GM21529 (cell line): ENCODE measurements around the gene CALR3.
"Not testable (repeated sequence)": the region's sequence is repeated elsewhere in the genome, so short reads cannot be mapped to it uniquely, and the experiment has no call there.

Experiments
- ATAC-seq: cut with Tn5 transposase; IDR thresholded peaks from one replicate; pipeline ENCODE4 v1.9.1; 2021; ENCODE audit not compliant: unreplicated experiment

Gene CALR3

GRCh38 chr19:16458391-16459341 lies 37.3 kb downstream of the CALR3 start:
- no peak for ATAC-seq

DNA sequence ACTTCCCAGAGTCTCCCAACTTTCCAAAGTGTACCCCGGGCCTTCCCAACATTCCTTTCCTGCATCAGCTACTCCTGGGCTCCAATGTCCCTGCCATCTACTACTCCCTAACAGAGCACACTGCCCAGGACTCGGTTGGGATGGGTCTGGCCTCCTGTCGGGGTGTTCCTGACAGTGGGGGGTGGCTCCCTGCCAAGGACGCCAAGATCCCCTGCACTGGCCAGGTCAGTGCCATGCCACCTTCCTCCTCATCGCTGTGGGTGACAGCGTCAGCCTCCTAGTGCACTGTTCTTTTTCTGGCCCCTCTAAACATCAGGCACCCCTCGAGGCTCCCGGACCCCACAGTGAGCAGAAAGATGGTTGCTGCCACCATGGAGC lies 38.0 kb downstream of the CALR3 start:
- ATAC-seq: no peak

DNA sequence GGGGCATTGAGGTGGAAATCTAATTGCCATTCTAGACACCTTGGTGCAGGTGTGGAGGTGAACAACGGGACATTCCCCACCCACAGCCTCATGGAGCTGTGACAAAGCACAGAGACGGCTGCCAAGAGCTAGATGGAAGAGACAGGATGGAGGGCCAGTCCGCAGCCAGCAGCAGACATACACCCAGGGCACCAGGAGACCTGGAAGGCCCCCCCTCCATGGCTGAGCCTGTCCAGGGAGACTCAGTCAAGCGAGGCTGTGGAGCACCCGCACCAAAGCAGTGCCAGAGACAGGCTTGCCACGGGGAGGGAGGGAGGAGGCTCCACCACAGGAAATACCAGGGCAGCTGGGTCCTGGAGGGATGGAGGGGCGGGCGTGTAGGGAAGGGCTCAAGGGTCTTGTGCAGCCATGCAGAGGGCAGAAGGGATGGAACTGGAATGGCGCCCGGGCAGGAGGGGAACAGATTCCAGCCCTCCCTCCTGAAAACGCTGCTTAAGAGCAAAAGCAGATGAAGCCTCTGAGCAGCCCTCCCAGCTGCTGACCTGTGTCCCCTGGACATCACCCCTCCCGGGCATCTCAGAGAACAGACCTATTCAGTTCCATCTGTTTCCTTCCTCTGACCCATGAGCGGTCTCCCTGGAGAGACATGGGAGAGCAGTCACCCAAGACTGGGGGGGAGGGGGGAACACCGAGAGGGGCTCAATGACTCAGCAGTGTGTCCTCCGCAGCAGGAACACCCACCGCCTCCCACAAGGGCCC lies 38.6 kb downstream of the CALR3 start:
- ATAC-seq: no peak

GRCh38 chr19:16456652-16457194 lies 39.2 kb downstream of the CALR3 start:
- ATAC-seq: no peak

DNA sequence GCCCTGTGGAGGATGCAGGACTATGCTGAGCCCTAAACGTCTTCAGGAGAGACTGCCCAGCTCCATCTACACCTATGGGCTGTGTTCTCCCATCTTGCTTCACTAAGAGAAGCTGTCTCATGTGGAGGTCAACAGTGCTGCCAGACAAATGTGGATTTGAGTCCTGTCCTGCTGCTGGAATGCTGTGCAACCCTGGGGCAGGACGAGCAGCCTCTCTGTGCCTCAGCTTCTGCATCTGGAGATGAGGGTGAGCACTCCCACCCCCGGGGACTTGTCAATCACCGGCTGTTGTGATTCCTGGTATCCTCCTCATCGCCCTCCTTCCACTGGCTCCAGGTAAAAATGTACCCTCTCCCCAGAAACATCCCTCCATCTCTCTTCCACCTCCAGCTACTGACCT lies 40.5 kb downstream of the CALR3 start:
- no peak for ATAC-seq

- no peak for ATAC-seq
Observed at GRCh38 chr19:16454351-16454918, 41.5 kb downstream of the CALR3 start.

- ATAC-seq: no peak
Observed at GRCh38 chr19:16452325-16452724, 43.6 kb downstream of the CALR3 start.

DNA sequence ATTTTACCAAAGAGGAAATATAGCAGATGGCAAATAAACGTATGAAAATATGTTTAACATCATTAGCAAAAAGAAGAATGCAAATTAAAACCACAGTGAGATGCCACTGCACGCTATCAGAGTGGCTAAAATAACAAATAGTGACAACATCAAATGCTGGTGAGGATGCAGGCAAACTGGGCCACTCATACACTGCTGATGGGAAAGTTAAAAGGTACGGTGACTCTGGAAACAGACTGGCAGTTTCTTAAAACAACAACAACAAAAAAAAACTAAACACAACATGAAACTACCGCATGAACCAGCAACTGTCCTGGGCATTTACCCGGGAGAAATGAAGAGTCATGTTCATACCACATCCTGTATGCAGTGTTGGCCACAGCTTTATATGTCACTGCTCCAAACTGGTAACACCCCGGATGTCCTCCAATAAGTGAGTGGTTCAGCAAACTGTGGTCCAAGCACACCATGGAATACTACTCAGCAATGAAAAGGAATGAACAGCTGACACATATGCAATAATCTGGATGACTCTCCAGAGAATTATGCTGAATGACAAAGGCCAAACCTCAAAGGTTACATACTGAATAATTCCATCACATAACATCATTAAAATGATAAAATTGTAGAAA lies 46.5 kb downstream of the CALR3 start:
- ATAC-seq: peak; percentile 32

DNA sequence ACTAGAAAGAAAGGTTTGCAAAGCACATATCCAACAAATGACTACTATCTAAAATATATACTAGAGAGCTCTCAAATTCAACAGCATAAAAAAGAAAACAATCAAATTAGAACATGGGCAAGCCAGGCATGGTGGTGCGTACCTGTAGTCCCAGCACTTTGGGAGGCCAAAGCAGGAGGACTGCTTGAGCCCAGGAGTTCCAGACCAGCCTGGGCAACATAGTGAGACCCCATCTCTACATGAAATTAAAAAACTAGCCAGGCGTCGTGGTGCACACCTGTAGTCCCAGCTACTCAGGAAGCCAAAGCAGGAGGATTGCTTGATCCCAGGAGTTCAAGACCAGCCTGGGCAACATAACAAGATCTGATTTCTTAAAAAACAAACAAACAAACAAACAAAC lies 47.1 kb downstream of the CALR3 start:
- ATAC-seq: not testable (repeated sequence)

DNA sequence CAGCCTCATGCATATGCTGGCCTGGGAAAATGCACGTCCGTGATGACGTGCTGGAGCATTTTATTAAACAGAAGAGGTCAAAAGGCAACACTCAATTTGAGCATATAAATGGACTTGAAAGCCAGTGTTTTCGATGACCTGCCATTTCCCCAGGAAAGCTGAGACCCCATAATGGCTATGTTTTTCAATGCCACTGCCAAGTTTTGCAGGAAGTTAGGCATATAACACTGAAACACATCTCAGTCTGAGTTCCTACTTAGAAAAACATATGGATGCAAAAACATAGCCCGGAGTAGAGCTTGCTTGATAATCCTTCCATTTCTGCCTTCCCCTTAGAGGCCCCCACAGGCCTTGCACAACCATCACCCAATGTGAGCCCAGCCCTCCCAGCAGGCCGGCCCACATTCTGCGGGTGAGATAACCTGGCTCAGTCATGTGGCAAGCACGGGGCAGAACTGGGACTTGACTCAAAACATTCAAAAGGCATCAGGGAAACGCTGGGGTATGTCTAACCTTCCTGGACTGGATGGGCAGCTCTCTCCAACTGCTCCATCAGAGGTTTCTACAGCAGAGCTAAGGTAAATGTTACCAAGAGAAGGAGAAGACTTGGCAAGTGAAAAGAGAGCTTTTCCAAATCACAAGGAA lies 49.1 kb downstream of the CALR3 start:
- ATAC-seq: peak; percentile 40

DNA sequence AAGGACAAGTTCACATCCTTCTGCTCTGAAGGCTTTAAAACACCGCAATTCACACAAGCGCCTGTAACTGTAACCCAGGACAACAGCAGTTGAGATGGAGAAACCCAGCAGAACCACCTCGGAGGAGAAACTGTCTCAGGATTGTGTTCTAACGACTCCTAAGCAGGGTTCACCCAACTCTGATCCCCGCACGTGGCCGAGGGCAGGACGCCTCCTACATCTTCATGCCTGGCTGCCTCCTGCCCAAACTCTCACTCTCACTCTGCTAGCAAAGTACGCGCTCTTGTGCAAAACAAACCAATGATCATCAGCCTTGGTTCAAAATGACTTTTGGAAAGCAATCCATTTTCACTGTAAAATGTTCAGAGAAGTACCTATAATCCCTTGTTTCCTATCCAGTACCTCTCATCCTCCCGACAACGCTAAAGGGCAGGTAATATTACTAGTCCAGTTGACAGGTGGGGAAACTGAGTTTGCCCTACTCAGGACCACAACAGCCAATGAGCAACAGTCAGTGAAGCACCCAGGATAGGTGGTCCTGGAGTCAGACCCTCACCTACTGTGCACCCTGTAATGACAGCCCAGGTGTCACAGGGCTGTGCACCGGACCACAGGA lies 49.8 kb downstream of the CALR3 start:
- peak; percentile 30 for ATAC-seq

DNA sequence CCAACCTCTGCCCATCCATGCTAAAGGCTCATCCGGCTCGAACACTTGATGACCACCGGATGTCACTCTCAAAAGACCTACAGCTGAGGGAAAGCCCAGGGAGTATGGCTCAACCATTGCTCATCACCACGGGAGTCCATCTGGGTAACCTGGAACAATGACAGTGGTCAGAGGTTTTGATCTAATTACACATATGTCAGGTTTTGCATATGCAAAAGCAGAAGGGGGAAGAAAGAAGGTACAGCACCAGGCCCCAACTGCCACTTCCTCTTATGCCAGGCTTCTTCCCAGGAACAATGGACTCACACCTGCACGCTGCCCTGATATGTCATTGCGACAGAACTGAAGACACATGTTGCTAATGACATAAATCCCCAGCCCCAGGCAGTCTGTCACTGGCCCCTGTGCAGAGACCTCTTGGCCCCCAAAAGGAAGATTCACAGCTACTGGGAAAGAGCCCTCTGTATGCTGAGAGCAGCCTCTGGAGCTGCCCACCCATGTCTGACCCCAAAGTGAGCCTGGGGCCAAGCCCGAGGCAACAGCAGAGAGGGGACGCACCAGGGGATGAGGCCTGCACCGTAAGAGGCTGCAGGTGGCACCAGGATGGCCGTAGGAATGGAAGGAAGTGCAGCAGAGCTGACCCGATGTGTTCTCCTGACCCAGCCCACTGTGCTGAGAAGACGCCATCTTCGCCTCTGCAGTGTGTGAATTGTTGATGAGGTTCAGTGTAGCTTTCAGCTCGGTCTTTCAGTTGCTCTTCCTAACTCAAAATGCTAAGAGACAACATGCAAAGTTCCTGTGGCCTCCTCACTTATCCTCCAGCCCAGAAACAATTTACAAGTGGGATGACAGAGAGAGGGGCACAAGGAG lies 50.5 kb downstream of the CALR3 start:
- ATAC-seq: peak; percentile 40

- no peak for ATAC-seq
Observed at GRCh38 chr19:16444269-16444600, 51.7 kb downstream of the CALR3 start.

DNA sequence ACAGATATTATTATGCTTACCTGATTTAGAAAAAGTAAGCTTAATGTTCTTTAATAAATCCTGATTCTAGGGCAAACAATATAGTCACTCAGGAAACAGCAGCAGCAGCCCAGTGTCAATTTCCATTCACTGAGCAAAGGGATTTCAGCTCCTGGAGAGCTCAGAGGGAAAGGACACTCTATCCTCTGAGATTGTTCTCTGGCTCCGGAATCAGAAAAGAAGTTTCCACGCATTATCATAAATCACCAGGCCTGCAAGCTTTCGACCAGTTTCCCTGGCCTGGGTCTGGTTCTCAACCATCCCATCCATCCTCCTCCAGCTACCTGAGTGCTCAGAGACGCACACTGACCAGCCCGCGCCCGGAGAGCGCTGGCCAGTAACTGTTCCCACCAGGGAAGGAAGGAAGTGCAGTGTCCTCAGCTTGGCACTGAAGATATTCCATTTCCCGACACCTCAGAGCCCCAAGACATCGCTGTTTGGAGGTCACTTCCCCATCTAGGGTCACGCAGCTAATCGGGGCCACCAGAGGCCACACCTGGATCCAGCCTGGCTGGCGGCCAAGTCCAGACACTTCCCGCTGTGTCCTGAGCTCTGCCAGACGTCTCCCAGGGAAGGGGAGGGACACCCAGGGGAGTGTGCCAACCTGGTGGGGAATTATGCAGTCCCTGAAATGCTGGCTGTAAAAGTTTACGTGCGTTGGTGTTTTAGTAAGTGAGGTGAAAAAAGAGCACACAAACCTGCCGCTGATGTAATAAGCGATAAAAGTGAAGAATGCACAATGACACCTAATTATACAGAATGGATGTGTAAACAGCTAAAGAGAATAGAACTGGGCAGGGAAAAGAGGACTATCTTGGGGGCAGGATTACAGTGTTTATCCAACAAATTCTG lies 53.3 kb downstream of the CALR3 start:
- no peak for ATAC-seq

DNA sequence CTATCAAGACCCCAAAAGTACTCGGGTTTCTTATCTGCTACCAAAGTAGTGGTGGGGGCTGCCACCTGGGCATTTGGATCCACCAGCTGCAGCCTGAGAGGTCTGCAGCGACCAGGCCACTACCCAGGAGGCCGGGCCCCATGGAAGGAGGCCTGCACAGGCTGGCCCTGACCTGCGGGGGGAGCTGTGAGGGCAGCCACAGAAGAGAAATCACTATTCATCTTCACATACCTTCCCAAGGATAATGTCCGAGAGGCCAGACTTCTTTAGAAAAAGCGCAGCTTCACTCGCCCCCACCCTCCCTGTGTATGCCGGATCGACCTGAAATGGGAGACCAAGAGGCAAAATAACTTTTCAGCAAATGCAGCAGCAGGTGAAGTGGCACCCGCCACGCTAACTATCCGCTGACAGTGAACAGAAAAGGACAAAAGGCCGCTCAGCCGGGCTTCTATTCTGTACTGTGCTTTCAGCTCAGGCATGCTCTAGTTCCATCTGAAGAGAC lies 54.3 kb downstream of the CALR3 start:
- no peak for ATAC-seq

DNA sequence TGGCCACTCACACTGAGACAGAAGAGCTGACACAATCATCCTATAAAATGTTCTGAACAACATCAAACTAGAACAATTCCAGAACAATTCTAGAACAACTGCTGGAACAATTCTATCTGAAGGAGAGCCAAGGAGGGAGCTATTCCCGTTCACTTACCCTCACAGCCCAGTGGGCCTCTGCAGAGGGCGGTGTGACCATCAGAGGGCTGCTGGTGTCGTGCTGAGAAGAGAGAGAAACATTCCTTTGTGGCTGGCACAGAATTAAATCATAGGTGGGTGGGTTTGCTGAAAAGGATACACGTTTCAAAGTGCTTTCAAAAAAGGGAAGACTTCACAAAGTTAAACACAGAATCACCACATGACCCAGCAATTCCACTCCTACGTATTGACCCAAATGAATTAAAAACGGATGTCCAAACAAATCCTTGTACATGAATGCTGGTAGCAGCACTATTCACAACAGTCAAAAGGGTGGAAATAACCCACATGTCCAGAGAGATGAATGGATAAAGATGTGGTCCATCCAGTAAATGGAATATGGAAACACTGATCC lies 59.1 kb downstream of the CALR3 start:
- no peak for ATAC-seq

DNA sequence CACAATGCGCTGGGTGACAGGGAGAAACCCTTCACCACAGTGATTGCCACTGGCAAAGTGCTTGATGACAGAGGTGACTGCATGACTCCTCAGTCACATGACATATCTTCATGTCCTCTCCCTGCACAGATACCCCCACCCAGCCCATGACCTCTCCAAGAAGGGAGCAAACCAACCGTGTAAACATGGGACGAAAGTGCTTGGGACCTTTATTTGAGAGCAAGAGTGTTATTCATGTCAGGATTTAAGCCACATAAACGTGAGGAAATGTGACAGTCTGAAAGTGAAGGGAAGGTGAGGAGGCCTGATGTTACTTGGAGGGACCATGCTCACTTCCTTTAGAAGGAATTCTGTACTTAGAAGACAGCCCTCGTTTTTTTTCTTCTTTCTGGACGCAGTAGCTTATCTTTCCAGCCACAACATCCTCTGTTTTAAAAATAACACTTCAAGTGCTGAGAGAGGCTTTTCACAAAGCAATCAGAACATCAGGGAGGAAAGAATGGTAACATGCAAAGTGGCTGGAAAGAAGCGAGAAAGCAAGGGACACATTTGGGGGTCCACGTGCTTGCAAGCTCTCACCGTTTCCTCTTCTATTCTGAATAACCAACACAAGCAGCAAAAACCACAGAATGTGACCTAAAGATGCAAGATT lies 59.8 kb downstream of the CALR3 start:
- ATAC-seq: no peak
